ENCODE data around the gene OR9Q1. TPM values are rescaled to one million over a fixed set of nuclear protein-coding genes. Genes with fewer than 3 reads are reported as not detected.

The OR9Q1 gene
- total and polyA plus RNA-seq, 2 of the 8 experiments (the other 6 are each of a cell fraction or from before 2014, with no cell fraction given) = not detected

DNA sequence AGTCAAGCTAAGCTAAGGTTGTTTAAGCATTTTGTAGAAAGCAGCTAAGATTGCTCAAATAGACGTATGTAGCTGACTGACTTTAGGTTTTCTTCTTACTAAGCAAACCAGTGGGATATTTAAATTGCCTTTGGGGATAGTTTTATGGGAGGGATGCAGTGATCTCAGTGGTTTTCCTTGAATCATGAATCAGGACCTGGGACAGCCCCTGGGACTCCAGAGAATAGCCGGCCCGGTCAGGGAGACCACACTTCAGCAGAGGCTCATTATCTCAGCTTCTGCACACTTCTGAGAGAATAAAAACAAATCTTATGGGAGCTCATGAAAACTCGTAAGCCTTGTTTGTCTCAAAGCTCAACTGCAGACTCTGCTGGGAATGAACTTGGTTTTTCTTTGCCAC is 101.8 kb downstream of the OR9Q1 start, which contains the start of gene OR9I1 (continued):
- TF ChIP-seq, protein P1, sequence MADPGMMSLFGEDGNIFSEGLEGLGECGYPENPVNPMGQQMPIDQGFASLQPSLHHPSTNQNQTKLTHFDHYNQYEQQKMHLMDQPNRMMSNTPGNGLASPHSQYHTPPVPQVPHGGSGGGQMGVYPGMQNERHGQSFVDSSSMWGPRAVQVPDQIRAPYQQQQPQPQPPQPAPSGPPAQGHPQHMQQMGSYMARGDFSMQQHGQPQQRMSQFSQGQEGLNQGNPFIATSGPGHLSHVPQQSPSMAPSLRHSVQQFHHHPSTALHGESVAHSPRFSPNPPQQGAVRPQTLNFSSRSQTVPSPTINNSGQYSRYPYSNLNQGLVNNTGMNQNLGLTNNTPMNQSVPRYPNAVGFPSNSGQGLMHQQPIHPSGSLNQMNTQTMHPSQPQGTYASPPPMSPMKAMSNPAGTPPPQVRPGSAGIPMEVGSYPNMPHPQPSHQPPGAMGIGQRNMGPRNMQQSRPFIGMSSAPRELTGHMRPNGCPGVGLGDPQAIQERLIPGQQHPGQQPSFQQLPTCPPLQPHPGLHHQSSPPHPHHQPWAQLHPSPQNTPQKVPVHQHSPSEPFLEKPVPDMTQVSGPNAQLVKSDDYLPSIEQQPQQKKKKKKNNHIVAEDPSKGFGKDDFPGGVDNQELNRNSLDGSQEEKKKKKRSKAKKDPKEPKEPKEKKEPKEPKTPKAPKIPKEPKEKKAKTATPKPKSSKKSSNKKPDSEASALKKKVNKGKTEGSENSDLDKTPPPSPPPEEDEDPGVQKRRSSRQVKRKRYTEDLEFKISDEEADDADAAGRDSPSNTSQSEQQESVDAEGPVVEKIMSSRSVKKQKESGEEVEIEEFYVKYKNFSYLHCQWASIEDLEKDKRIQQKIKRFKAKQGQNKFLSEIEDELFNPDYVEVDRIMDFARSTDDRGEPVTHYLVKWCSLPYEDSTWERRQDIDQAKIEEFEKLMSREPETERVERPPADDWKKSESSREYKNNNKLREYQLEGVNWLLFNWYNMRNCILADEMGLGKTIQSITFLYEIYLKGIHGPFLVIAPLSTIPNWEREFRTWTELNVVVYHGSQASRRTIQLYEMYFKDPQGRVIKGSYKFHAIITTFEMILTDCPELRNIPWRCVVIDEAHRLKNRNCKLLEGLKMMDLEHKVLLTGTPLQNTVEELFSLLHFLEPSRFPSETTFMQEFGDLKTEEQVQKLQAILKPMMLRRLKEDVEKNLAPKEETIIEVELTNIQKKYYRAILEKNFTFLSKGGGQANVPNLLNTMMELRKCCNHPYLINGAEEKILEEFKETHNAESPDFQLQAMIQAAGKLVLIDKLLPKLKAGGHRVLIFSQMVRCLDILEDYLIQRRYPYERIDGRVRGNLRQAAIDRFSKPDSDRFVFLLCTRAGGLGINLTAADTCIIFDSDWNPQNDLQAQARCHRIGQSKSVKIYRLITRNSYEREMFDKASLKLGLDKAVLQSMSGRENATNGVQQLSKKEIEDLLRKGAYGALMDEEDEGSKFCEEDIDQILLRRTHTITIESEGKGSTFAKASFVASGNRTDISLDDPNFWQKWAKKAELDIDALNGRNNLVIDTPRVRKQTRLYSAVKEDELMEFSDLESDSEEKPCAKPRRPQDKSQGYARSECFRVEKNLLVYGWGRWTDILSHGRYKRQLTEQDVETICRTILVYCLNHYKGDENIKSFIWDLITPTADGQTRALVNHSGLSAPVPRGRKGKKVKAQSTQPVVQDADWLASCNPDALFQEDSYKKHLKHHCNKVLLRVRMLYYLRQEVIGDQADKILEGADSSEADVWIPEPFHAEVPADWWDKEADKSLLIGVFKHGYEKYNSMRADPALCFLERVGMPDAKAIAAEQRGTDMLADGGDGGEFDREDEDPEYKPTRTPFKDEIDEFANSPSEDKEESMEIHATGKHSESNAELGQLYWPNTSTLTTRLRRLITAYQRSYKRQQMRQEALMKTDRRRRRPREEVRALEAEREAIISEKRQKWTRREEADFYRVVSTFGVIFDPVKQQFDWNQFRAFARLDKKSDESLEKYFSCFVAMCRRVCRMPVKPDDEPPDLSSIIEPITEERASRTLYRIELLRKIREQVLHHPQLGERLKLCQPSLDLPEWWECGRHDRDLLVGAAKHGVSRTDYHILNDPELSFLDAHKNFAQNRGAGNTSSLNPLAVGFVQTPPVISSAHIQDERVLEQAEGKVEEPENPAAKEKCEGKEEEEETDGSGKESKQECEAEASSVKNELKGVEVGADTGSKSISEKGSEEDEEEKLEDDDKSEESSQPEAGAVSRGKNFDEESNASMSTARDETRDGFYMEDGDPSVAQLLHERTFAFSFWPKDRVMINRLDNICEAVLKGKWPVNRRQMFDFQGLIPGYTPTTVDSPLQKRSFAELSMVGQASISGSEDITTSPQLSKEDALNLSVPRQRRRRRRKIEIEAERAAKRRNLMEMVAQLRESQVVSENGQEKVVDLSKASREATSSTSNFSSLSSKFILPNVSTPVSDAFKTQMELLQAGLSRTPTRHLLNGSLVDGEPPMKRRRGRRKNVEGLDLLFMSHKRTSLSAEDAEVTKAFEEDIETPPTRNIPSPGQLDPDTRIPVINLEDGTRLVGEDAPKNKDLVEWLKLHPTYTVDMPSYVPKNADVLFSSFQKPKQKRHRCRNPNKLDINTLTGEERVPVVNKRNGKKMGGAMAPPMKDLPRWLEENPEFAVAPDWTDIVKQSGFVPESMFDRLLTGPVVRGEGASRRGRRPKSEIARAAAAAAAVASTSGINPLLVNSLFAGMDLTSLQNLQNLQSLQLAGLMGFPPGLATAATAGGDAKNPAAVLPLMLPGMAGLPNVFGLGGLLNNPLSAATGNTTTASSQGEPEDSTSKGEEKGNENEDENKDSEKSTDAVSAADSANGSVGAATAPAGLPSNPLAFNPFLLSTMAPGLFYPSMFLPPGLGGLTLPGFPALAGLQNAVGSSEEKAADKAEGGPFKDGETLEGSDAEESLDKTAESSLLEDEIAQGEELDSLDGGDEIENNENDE (IDR thresholded peaks at IDR 0.05; ENCODE audit: insufficient replicate concordance, low read length) = no peak
- no peak for TF ChIP-seq YY1 (IDR thresholded peaks at IDR 0.05; ENCODE audit: low read depth, low read length)
- no peak for TF ChIP-seq SP2 (IDR thresholded peaks at IDR 0.05; ENCODE audit: low read length)
- TF ChIP-seq SAP30 (IDR thresholded peaks at IDR 0.05; ENCODE audit: insufficient read depth, insufficient replicate concordance, low read length) = no peak
- no peak for TF ChIP-seq NANOG (IDR thresholded peaks at IDR 0.05; ENCODE audit: insufficient read depth, low read depth, low read length, poor library complexity, severe bottlenecking)
- TF ChIP-seq RFX5 (IDR thresholded peaks at IDR 0.05; ENCODE audit: borderline replicate concordance, low read depth, low read length) = no peak
- TF ChIP-seq NRF1 (IDR thresholded peaks at IDR 0.05; ENCODE audit: low read depth, low read length) = no peak
- no peak for TF ChIP-seq GABPA (IDR thresholded peaks at IDR 0.05; ENCODE audit: borderline replicate concordance, insufficient read depth, low read length)
- no peak for TF ChIP-seq JUND (IDR thresholded peaks at IDR 0.05; ENCODE audit: low read length)
